ENCODE data around the gene GID8. TPM values are rescaled to one million over a fixed set of nuclear protein-coding genes. Genes with fewer than 3 reads are reported as not detected.
A peak's percentile ranks its signal among the peaks of the same experiment; 100 is the strongest.

The GID8 gene
- total and polyA plus RNA-seq, 2 donors (not counting 3 experiments of a cell fraction or from before 2014, with no cell fraction given) = 25.3 to 34.6 TPM

DNA sequence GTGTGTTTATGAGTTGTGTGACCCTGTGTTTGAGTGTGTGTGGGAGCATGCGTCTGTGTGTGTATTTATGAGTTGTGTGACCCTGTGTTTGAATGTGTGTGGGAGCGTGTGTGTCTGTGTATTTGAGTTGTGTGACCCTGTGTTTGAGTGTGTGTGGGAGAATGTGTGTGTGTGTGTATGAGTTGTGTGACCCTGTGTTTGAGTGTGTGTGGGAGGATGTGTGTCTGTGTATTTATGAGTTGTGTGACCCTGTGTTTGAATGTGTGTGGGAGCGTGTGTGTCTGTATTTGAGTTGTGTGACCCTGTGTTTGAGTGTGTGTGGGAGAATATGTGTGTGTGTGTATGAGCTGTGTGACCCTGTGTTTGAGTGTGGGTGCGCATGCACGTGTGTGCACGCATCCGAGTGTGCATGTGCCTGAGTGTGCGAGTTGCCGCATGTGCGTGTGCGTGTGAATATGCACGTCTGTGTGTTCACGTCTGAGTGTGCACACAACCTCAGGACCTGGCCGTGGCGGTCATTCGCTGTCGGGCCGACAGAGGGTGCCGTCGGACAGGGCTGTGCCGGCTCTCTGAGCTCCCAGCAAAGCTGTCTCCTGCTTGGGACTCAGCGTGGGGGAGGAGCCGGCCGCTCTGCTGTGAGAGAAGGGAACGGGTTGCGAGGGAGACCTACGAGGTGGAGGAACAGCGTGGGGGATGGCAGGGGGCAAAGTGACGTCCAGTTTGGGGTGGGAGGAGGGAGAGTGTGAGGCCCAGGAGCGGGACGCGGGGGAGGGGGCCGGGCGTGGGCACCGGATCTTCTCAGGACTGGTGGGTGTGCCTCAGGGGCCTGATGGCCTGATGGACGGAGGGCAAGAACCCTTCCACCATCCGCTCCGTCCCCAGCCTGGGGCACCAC is 34.2 kb downstream of the GID8 start:
- Histone ChIP-seq H3K79me2 (ENCODE audit: control insufficient read depth, insufficient read depth, low read length) (no peaks in the 10 kb centered on the region), H2AFZ (ENCODE audit: low read depth, low read length) (peak overlapping the region; percentile 29), H3K4me3 (replicated peaks in 1 of 3; ENCODE audit: insufficient read depth in 1 of 3, low read depth in 1 of 3, low read length in 3 of 3) (no peak overlapping the region), H3K27ac (ENCODE audit: insufficient read depth, low read depth, low read length) (no peak overlapping the region), H3K4me2 (ENCODE audit: insufficient read depth, low read length) (no peak overlapping the region), H3K36me3 (ENCODE audit: control insufficient read depth in 2 of 2, extremely low read depth in 1 of 2, insufficient read depth in 2 of 2, low read length in 2 of 2) (no peaks in the 10 kb centered on the region), H4K20me1 (replicated peaks; ENCODE audit: control insufficient read depth, extremely low read depth, insufficient read depth, low read length) (no peaks in the 10 kb centered on the region), H3K9me3 (replicated peaks; ENCODE audit: control insufficient read depth, insufficient read depth, low read length) (no peaks in the 10 kb centered on the region), H3K4me1 (ENCODE audit: control insufficient read depth, extremely low read depth, insufficient read depth, low read length) (no peaks in the 10 kb centered on the region), H3K27me3 (ENCODE audit: control insufficient read depth in 2 of 2, insufficient read depth in 2 of 2, low read length in 2 of 2) (peaks cover 27 to 29% of the 10 kb centered on the region in 2 experiments), H3K9me1 (replicated peaks; ENCODE audit: control insufficient read depth, extremely low read depth, insufficient read depth, low read length) (no peaks in the 10 kb centered on the region), H3K9ac (replicated peaks; ENCODE audit: extremely low read depth, insufficient read depth, low read length) (no peak overlapping the region)
- no TSS peak for BruUV-seq (replicated peaks)
- POLR2A ChIA-PET = interaction anchor here (1.4 kb wide), 1 partner anchor 34 kb away, joined by 3 read pairs; the partner anchor contains the start of gene BHLHE23
- CTCF ChIA-PET = interaction anchor here (0.5 to 1.7 kb wide), 40 partner anchors 9 to 660 kb away, joined by 3 to 18 read pairs (median 4); partner anchors contain the start of genes DIDO1, GID8, SLC17A9 and TCFL5
- intact Hi-C loops (cut with micrococcal nuclease) (loop anchor here (1.0 kb wide), 2 partner anchors 18 to 37 kb away; no protein-coding TSS in a partner anchor), dilution Hi-C loops (cut with MboI; ENCODE audit: extremely low pct_ligation_motif_present, low sequenced_read_pairs) (no loop called here)
- DNase-seq (ENCODE audit: low read depth, low spot score) (peak; percentile 79), FAIRE-seq (peak; percentile 85)
- TF ChIP-seq FOS (IDR thresholded peaks at IDR 0.05; ENCODE audit: borderline replicate concordance, insufficient read depth, low read length) = no peak
- no peak for TF ChIP-seq GATA2 (IDR thresholded peaks at IDR 0.05; ENCODE audit: insufficient read depth, insufficient read length, low read depth, low read length)
- TF ChIP-seq, protein P1, sequence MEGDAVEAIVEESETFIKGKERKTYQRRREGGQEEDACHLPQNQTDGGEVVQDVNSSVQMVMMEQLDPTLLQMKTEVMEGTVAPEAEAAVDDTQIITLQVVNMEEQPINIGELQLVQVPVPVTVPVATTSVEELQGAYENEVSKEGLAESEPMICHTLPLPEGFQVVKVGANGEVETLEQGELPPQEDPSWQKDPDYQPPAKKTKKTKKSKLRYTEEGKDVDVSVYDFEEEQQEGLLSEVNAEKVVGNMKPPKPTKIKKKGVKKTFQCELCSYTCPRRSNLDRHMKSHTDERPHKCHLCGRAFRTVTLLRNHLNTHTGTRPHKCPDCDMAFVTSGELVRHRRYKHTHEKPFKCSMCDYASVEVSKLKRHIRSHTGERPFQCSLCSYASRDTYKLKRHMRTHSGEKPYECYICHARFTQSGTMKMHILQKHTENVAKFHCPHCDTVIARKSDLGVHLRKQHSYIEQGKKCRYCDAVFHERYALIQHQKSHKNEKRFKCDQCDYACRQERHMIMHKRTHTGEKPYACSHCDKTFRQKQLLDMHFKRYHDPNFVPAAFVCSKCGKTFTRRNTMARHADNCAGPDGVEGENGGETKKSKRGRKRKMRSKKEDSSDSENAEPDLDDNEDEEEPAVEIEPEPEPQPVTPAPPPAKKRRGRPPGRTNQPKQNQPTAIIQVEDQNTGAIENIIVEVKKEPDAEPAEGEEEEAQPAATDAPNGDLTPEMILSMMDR (IDR thresholded peaks at IDR 0.05; ENCODE audit: extremely low read depth in 1 of 2, insufficient read depth in 1 of 2, low read depth in 1 of 2, low read length in 2 of 2) = peak; percentile 85 to 93
